SU-DHL-6 (cell line): ENCODE measurements around the gene PODNL1.

Experiments
- CTCF ChIP-seq: fragments of 200-600 bp; sonication (generic); IDR thresholded peaks from one replicate; pipeline ENCODE4 v1.5.1; 2017; ENCODE audit warnings: antibody characterized with exemption, mild to moderate bottlenecking, low read length, moderate library complexity; ENCODE audit not compliant: insufficient read depth, poor library complexity, severe bottlenecking
- EZH2phosphoT487 ChIP-seq: fragments of 200-600 bp; sonication (generic), shearing (Covaris generic); conservative IDR thresholded peaks from 2 replicates; pipeline ENCODE4 v1.6.1; 2018; ENCODE audit warnings: mild to moderate bottlenecking, antibody characterized with exemption, low read length, moderate library complexity, mixed read lengths

DNA sequence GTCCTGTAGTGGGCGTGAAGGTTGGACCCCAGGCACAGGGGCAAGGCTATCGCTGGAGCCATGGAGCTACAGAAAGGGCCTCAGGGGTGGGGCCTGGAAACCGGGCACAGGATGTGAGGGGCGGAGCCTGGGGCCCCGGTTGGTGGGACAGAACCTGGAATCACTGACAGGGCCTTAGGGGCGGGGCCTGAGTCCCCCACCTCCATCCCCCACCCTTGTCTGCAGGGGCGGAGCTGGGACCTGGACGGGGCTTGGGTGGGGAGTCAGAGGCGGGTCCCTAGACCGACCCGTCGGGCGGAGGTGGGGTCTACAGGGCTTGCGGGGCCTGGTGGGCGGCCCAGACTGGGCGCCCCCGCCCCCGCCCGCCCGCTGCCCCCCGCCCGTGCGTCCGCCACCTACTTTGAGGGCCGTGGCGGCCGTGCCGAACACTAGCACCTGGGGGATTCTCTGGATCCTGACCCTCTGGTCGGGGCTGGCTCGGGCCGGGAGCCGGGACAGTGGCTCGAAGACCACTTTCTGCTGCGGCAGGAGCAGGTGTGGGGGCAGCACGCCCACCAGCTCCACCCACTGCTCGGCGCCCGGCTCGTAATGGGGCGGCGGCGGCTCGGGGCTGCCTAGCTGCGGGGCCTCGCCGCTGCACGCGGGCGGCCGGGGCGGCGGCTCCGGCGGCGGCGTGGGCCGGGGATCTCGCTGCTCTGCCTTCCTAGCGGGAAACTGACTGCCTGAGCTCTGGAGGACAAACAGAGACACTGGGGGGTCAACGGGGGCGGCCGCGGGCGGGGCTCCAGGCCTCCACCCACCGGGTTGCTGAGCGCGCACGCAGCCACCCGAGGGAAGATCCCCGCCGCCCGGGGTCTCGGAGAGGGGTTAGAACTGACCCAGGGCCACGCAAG lies 40.4 kb upstream of the PODNL1 start:
- TF ChIP-seq CTCF = no peak
- TF ChIP-seq EZH2phosphoT487 = no peak
